Mucosa of gallbladder (tissue), 1 donor: ENCODE measurements around the gene ERAP2. TPM values are rescaled to one million over a fixed set of nuclear protein-coding genes. Genes with fewer than 3 reads are reported as not detected.
"Not testable (repeated sequence)": the region's sequence is repeated elsewhere in the genome, so short reads cannot be mapped to it uniquely, and the experiment has no call there.

Experiments used
- DNase-seq: peaks from one replicate; pipeline ENCODE4 v3.0.0-alpha.2; 2020; ENCODE audit warnings: low spot score
- total RNA-seq: library from RNA; stranded (reverse); gene quantifications from one replicate; pipeline ENCODE4 v1.2.1, GENCODE V29; 2021
- donor health status: DM: no; HTN: no; CAD: no.

ERAP2 gene
- total RNA-seq, 1 donor from 2014 or later, result 12.9 TPM

- no peak for DNase-seq
Observed at GRCh38 chr5:96896276-96896675, 20.0 kb downstream of the ERAP2 start.

GRCh38 chr5:96896806-96897205 lies 20.5 kb downstream of the ERAP2 start:
- no peak for DNase-seq

- DNase-seq, result no peak
Observed at GRCh38 chr5:96901384-96901783, 25.1 kb downstream of the ERAP2 start.

GRCh38 chr5:96901841-96902240 lies 25.5 kb downstream of the ERAP2 start:
- no peak for DNase-seq

- DNase-seq, result no peak
Observed at GRCh38 chr5:96902876-96903275, 26.6 kb downstream of the ERAP2 start.

- no peak for DNase-seq
Observed at GRCh38 chr5:96903300-96903699, 27.0 kb downstream of the ERAP2 start.

- no peak for DNase-seq
Observed at GRCh38 chr5:96904054-96904931, 28.0 kb downstream of the ERAP2 start.

- DNase-seq, result no peak
Observed at GRCh38 chr5:96905864-96906263, 29.6 kb downstream of the ERAP2 start.

GRCh38 chr5:96909003-96909402 lies 32.7 kb downstream of the ERAP2 start:
- DNase-seq, result no peak

GRCh38 chr5:96909435-96909834 lies 33.1 kb downstream of the ERAP2 start:
- no peak for DNase-seq

GRCh38 chr5:96911139-96911538 lies 34.8 kb downstream of the ERAP2 start:
- DNase-seq, result no peak

- DNase-seq, result no peak
Observed at GRCh38 chr5:96913233-96913632, 36.9 kb downstream of the ERAP2 start.

- no peak for DNase-seq
Observed at GRCh38 chr5:96919754-96920197, 43.5 kb downstream of the ERAP2 start.

GRCh38 chr5:96920744-96921355 lies 44.5 kb downstream of the ERAP2 start:
- DNase-seq, result no peak

- DNase-seq, result no peak
Observed at GRCh38 chr5:96922499-96923244, 46.4 kb downstream of the ERAP2 start.

GRCh38 chr5:96924016-96924443 lies 47.7 kb downstream of the ERAP2 start:
- no peak for DNase-seq

- DNase-seq, result no peak
Observed at GRCh38 chr5:96926276-96926675, 50.0 kb downstream of the ERAP2 start.

GRCh38 chr5:96927008-96927407 lies 50.7 kb downstream of the ERAP2 start:
- no peak for DNase-seq

- DNase-seq, result no peak
Observed at GRCh38 chr5:96928931-96929708, 52.8 kb downstream of the ERAP2 start.

GRCh38 chr5:96930058-96930457 lies 53.8 kb downstream of the ERAP2 start:
- no peak for DNase-seq

GRCh38 chr5:96930589-96930988 lies 54.3 kb downstream of the ERAP2 start:
- no peak for DNase-seq

GRCh38 chr5:96931037-96931436 lies 54.7 kb downstream of the ERAP2 start:
- DNase-seq, result not testable (repeated sequence)
